Loucy (cell line): ENCODE measurements around the gene MGAT2.

Source experiments
- CTCF ChIP-seq: fragments of 200-600 bp; sonication (generic); conservative IDR thresholded peaks from 2 replicates; pipeline ENCODE4 v1.5.1; 2014; ENCODE audit warnings: mild to moderate bottlenecking, antibody characterized with exemption, low read length
- EZH2phosphoT487 ChIP-seq: fragments of 200-600 bp; IDR thresholded peaks from 2 replicates; pipeline ENCODE4 v1.6.1; 2018; ENCODE audit warnings: antibody characterized with exemption, mild to moderate bottlenecking, moderate library complexity, borderline replicate concordance

- TF ChIP-seq CTCF (no peak), EZH2phosphoT487 (no peak)
Measured at GRCh38 chr14:49615776-49616175, 4.8 kb upstream of the MGAT2 start.
